Endodermal cell (in vitro differentiated cells): Measurements from ENCODE around the gene KRT3. TPM values are rescaled to one million over a fixed set of nuclear protein-coding genes. Genes with fewer than 3 reads are reported as not detected.

ENCODE experiments used
- DNase-seq: peaks from one replicate; pipeline ENCODE4 v3.0.0-alpha.2; 2017
- H3K27ac ChIP-seq: 2 replicates; pipeline ENCODE4 v1.5.1; 2013; ENCODE audit warnings: mild to moderate bottlenecking, low read depth, low read length, moderate library complexity
- H3K27me3 ChIP-seq: 2 replicates; pipeline ENCODE4 v1.6.1; 2013; ENCODE audit warnings: mild to moderate bottlenecking, low read length, moderate library complexity; ENCODE audit not compliant: insufficient read depth, control insufficient read depth, poor library complexity, severe bottlenecking
- H3K36me3 ChIP-seq: 2 replicates; pipeline ENCODE4 v1.7.0; 2013; ENCODE audit warnings: mild to moderate bottlenecking, low read length, moderate library complexity; ENCODE audit not compliant: control insufficient read depth, insufficient read depth
- H3K4me1 ChIP-seq: one replicate; pipeline ENCODE4 v1.7.0; 2013; ENCODE audit warnings: low read length; ENCODE audit not compliant: control insufficient read depth, insufficient read depth
- H3K4me3 ChIP-seq: 2 replicates; pipeline ENCODE4 v1.5.1; 2013; ENCODE audit warnings: mild to moderate bottlenecking, low read length, moderate library complexity
- H3K9ac ChIP-seq: 2 replicates; pipeline ENCODE4 v1.6.1; 2013; ENCODE audit warnings: mild to moderate bottlenecking, low read length, moderate library complexity; ENCODE audit not compliant: poor library complexity, severe bottlenecking; ENCODE audit errors: extremely low read depth
- H3K9me3 ChIP-seq: 2 replicates; pipeline ENCODE4 v1.6.1; 2013; ENCODE audit warnings: mild to moderate bottlenecking, low read length, moderate library complexity; ENCODE audit not compliant: control insufficient read depth
- H3K27ac Mint-ChIP-seq: 2 replicates; pipeline ENCODE4 v1.8.0; 2020; ENCODE audit warnings: mixed read lengths
- H3K27me3 Mint-ChIP-seq: 2 replicates; pipeline ENCODE4 v1.8.0; 2021; ENCODE audit warnings: mild to moderate bottlenecking, mixed read lengths; ENCODE audit not compliant: insufficient read depth
- H3K36me3 Mint-ChIP-seq: 2 replicates; pipeline ENCODE4 v1.8.0; 2020; ENCODE audit warnings: low read depth, mixed read lengths
- H3K4me1 Mint-ChIP-seq: 2 replicates; pipeline ENCODE4 v1.8.0; 2020; ENCODE audit warnings: mixed read lengths
- H3K4me3 Mint-ChIP-seq: 2 replicates; pipeline ENCODE4 v1.8.0; 2020; ENCODE audit warnings: mild to moderate bottlenecking, moderate library complexity, mixed read lengths
- H3K9me3 Mint-ChIP-seq: 2 replicates; pipeline ENCODE4 v1.8.0; 2020; ENCODE audit warnings: mild to moderate bottlenecking, mixed read lengths
- CTCF ChIP-seq: fragments of 200-600 bp; sonication (generic); conservative IDR thresholded peaks from 2 replicates; pipeline ENCODE4 v1.5.0; 2021; ENCODE audit warnings: antibody characterized with exemption, mild to moderate bottlenecking
- WGBS, 2 experiments: methylation state at CpG; one replicate each; pipeline versions ENCODE4 v1.1.5 to v1.1.7; 2013; ENCODE audit warnings: missing lambda C conversion rate in 2 of 2, mixed read lengths in 1 of 2; ENCODE audit not compliant: insufficient coverage in 1 of 2, insufficient read length in 1 of 2; 5-methylcytosine and 5-hydroxymethylcytosine counted together
- total RNA-seq, 2 donors: library from RNA; stranded (reverse); fragmentation: NEBNext Ultra II Directional in 1 of 2; extraction: Animal tissue kit (Norgen Biotek cat#: 25700) in 1 of 2; gene quantifications; 2 replicates in 1 of 2; 3 replicates in 1 of 2; pipeline ENCODE4 v1.2.1, GENCODE V29; 2021

The KRT3 gene
- total RNA-seq, 2 donors from 2014 or later = not detected

- no peaks in the 10 kb centered on the region for H3K9me3 ChIP-seq
- no peaks in the 10 kb centered on the region for H3K9me3 Mint-ChIP-seq
- H3K9ac ChIP-seq = no peak overlapping the region
- H3K4me3 ChIP-seq = no peak overlapping the region
- no peaks in the 10 kb centered on the region for H3K4me1 ChIP-seq
- no peak overlapping the region for H3K27ac Mint-ChIP-seq
- H3K27me3 Mint-ChIP-seq = no peaks in the 10 kb centered on the region
- H3K4me1 Mint-ChIP-seq = peaks cover 13% of the 10 kb centered on the region
- WGBS, 2 experiments = 79 to 80% methylated on average over 2 to 3 of the region's 3 CpGs
- H3K27me3 ChIP-seq = no peaks in the 10 kb centered on the region
- no peak overlapping the region for H3K27ac ChIP-seq
- TF ChIP-seq CTCF = no peak
- H3K4me3 Mint-ChIP-seq = no peak overlapping the region
- DNase-seq = no peak
- no peaks in the 10 kb centered on the region for H3K36me3 ChIP-seq
- H3K36me3 Mint-ChIP-seq = no peaks in the 10 kb centered on the region
These were observed 5.9 kb upstream of the KRT3 start for GRCh38 chr12:52801773-52802172.

GRCh38 chr12:52800259-52800917, 4.5 kb upstream of the KRT3 start:
- H3K36me3 Mint-ChIP-seq = no peaks in the 10 kb centered on the region
- Histone ChIP-seq H3K27ac (no peak overlapping the region), H3K9ac (no peak overlapping the region), H3K27me3 (no peaks in the 10 kb centered on the region), H3K36me3 (no peaks in the 10 kb centered on the region), H3K9me3 (no peaks in the 10 kb centered on the region), H3K4me3 (no peak overlapping the region), H3K4me1 (no peaks in the 10 kb centered on the region)
- no peak overlapping the region for H3K27ac Mint-ChIP-seq
- TF ChIP-seq CTCF = no peak
- H3K4me3 Mint-ChIP-seq = no peak overlapping the region
- H3K4me1 Mint-ChIP-seq = peaks cover 11% of the 10 kb centered on the region
- H3K27me3 Mint-ChIP-seq = no peaks in the 10 kb centered on the region
- DNase-seq = no peak
- WGBS, 2 experiments = 100% methylated on average over 1 of the region's 1 CpG
- H3K9me3 Mint-ChIP-seq = no peaks in the 10 kb centered on the region

GRCh38 chr12:52799505-52800211, 3.7 kb upstream of the KRT3 start:
- Mint-ChIP-seq H3K36me3 (no peaks in the 10 kb centered on the region), H3K9me3 (no peaks in the 10 kb centered on the region), H3K4me1 (peaks cover 6% of the 10 kb centered on the region), H3K27ac (no peak overlapping the region), H3K27me3 (no peaks in the 10 kb centered on the region), H3K4me3 (no peak overlapping the region)
- no peak overlapping the region for H3K4me3 ChIP-seq
- H3K27me3 ChIP-seq = no peaks in the 10 kb centered on the region
- no peak overlapping the region for H3K27ac ChIP-seq
- H3K36me3 ChIP-seq = no peaks in the 10 kb centered on the region
- H3K9me3 ChIP-seq = no peaks in the 10 kb centered on the region
- WGBS, 2 experiments = 76 to 89% methylated on average over 4 to 5 of the region's 5 CpGs
- no peak overlapping the region for H3K9ac ChIP-seq
- TF ChIP-seq CTCF = no peak
- DNase-seq = no peak
- no peaks in the 10 kb centered on the region for H3K4me1 ChIP-seq
